Mammary epithelial cell (primary cell): ENCODE results near the gene PRAMEF15.
"Not testable (repeated sequence)": the region's sequence is repeated elsewhere in the genome, so short reads cannot be mapped to it uniquely, and the experiment has no call there.

Experiments used
- CTCF ChIP-seq, 2 donors: IDR thresholded peaks in 1 of 2; conservative IDR thresholded peaks in 1 of 2; 2 replicates each; pipeline ENCODE4 v1.5.1; 2011 to 2012; ENCODE audit warnings: inconsistent platforms in 2 of 2, low read length in 2 of 2, mild to moderate bottlenecking in 2 of 2, control low read depth in 1 of 2, low read depth in 1 of 2; ENCODE audit not compliant: insufficient read depth in 1 of 2; ENCODE audit errors: extremely low read depth in 1 of 2
- EZH2 ChIP-seq: IDR thresholded peaks from 2 replicates; pipeline ENCODE4 v1.6.1; 2012; ENCODE audit warnings: low read length, inconsistent platforms, borderline replicate concordance

- TF ChIP-seq CTCF (conservative IDR thresholded peaks at IDR 0.05 in 1 of 2, IDR thresholded peaks at IDR 0.05 in 1 of 2; ENCODE audit: extremely low read depth in 1 of 2, insufficient read depth in 1 of 2, low read depth in 1 of 2, low read length in 2 of 2); EZH2: not testable (repeated sequence)
These were observed 30.3 kb upstream of the PRAMEF15 start, which contains the start of gene PRAMEF8 for GRCh38 chr1:13285037-13285436.
